ENCODE data around the gene PPARA.

The PPARA gene

DNA sequence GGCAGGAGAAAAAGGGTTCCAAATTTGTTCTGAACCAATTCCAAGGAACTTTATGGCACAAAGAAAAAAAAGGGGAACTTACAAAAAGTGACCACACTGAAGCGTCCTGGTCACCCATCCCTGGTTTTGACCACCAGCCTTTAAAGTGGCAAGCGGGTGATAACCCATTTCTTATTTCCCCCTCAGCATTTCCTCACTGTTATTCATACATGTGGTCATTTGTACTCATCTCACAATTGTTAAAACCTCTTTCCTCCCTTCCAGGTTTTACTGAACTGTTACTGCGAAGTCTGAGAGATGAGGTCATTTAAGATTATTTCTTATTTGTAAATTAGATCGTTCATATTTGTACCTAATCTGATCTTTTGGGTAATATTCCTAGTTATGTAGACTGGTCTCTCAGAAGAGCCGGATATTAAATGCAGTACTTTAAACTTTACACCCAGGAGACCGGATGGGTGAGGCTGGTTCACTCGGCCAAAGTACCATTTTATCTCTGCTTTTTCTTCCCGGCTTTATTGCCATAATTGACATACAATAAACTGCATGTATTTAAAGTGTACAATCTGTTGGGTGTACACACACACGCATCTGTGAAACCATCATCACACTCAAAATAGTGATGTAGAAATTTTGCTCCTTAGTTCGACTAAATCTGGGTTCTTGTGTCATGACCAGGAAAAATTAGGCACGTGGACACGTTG is 52.7 kb downstream of the PPARA start:
- no peak for DNase-seq (ENCODE audit: low read depth in 1 of 2, low spot score in 1 of 2)

DNA sequence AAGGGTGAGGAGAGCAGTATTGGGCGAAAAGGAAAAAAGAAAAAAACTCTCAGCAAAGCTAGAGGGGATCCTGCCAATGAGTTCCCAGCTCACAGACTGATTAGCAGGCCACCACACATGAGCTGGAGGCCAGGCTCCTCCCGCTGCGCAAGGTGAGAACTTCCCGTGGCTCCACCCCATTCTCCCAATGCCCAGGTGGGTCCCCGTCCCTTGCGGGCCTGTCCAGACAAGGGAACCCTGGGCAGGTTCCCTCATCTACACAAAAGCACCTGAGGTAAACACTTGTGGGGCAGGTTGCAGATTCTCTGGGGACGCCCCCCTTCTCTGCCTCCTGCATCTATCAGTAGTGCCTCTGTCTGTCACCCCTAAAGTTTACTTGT is 53.3 kb downstream of the PPARA start:
- DNase-seq (ENCODE audit: low read depth in 1 of 2, low spot score in 1 of 2), result no peak

DNA sequence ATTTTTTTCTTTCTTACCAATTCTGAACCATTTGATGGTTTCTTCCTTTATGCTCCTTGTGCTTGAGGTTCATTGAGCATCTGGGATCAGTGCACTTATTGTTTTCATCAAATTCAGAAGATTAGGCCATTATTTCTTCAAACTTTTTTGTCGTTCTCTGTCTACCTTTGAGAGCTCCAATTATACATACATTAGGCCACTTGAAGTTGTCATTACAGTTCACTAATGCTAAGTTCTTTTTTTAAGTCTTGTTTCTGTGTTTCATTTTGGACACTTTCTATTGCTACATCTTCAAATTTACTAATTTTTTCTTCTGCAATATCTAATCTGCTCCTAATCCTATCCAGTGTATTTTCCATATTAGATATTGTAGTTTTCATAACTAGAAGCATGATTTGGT is 58.9 kb downstream of the PPARA start:
- no peak for DNase-seq (ENCODE audit: low read depth in 1 of 2, low spot score in 1 of 2)

DNA sequence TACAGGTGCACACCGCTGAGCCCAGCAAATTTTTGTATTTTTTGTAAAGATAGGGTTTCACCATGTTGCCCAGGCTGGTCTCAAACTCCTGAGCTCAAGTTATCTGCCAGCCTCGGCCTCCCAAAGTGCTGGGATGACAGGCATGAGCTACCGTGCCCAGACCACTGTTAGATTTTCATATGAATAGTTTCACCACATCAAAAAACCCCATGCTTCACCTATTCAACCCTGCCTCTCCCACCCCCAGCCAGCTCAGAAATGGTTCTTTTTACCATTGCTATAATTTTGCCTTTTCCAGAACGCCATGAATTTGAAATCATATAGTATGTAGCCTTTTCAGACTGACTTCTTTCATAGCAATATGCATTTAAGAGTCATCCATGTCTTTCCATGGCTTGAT is 61.9 kb downstream of the PPARA start:
- no peak for DNase-seq (ENCODE audit: low read depth in 1 of 2, low spot score in 1 of 2)

DNA sequence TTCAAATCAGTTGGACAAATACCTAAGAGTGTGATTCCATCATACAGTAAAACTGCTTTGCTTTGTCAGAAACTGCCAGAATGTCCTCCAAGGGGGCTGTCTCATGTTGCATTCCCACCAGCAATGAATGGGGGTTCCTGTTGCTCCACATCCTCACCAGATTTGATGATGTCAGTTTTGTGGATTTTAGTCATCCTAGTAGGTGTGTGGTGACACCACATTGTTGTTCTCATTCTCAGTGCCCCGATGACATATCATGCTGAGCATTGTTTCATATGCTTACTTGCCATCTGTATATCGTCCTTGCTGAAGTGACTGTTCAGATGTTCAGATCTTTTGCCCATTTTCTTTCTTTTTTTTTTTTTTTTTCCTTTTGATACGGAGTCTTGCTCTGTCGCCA is 62.7 kb downstream of the PPARA start:
- DNase-seq (ENCODE audit: low read depth in 1 of 2, low spot score in 1 of 2), result no peak

DNA sequence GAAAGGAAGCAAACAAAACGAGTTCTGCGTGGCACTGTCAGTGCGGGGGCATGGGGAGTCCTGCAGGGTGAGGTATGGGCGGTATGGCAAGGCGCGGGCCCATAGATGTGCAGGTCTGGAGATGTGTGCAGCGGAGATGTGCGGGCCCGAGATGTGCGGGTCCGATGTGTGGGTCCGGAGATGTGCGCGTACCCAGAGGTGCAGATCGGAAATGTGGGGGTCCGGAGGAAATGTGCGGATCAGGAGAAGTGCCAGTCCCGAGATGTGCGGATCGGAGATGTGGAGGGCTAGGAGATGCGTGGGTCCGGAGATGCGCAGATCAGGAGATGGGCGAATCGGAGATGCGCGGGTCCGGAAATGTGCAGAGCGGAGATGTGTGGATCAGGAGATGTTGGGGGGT is 63.8 kb downstream of the PPARA start:
- DNase-seq (ENCODE audit: low read depth in 1 of 2, low spot score in 1 of 2), result no peak

DNA sequence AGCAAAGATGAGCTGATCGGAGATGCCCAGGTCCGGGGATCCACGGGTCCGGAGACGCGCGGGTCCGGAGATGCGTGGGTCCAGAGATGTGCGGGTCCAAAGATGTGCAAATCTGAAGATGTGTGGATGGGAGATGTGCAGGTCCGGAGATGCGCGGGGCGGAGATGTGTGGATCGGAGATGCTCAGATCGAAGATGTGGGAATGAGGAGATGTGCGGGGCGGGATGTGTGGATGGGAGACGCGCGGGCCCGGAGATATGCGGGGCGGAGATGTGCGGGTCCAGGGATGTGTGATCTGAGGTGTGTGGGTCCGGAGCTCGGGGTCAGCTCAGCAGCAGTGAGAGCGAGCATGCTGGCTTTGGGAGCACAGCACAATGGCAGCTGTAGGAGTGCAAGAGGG is 64.3 kb downstream of the PPARA start:
- no peak for DNase-seq (ENCODE audit: low read depth in 1 of 2, low spot score in 1 of 2)

DNA sequence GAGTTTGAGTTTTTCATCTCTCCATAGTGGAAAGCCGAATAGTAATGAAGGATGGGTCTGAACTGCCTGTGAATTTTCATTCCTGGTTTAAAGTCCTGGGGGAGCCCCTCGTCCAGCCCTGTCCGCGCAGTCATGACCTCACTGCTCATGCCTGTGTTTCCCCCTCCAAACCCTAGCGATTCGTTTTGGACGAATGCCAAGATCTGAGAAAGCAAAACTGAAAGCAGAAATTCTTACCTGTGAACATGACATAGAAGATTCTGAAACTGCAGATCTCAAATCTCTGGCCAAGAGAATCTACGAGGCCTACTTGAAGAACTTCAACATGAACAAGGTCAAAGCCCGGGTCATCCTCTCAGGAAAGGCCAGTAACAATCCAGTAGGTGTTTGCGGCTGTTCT is 69.3 kb downstream of the PPARA start:
- no peak for DNase-seq (ENCODE audit: low read depth in 1 of 2, low spot score in 1 of 2)

DNA sequence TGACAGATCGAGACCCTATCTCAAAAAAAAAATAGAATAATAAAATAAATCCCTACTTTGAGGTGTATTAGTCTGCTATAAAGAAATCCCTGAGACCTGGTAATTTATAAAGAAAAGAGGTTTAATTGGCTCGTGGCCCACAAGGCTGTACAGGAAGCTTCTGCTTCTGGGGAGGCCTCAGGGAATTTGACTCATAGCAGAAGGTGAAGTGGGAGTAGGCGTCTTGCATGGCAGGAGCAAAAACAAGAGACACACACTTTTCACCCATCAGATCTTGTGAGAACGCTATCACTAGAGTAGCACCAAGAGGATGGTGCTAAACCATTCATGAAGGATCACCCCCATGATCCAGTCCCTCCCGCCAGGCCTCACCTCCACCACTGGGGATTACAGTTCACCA is 70.6 kb downstream of the PPARA start:
- no peak for DNase-seq (ENCODE audit: low read depth in 1 of 2, low spot score in 1 of 2)

DNA sequence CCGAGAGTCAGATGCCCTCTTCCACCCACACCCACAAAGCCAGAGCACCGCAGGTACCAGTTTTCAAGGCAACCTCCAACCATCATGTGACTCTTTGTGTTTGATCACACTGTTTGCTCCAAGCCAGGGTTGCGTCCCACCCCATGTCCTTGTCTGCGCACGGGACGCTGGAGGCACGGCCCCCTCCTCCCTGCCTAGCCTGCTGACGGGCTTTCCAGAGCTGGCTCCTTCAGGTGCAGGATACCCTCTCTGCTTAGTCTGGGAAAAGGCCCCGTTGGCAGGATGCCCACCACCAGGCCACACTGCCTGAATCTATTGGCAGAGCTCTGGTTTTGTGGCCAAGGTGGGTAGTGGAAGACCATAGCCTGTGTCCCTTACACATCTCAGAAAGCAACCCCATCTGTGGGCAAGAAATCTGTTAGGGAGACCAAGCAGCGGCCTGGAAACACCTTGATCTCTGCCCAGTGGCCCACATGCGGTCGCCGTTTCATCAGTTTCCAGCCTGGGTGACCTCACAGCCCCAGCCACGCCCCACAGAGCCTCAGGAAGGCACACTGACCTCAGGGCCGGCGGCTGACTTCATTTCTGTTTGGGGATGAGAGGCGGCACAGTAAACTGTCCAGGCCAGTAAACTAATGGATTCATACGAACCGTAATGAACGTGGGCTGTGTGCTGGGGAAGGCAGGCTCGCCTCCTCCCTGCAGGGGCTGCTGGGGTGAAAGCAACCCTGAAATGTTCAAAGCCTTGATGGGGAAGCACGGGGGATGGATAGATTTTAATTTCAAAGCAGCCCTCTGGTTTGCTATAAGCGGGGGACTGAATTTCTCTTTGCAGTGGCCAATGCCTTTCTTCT is 73.9 kb downstream of the PPARA start:
- no peak for DNase-seq (ENCODE audit: low read depth in 1 of 2, low spot score in 1 of 2)

DNA sequence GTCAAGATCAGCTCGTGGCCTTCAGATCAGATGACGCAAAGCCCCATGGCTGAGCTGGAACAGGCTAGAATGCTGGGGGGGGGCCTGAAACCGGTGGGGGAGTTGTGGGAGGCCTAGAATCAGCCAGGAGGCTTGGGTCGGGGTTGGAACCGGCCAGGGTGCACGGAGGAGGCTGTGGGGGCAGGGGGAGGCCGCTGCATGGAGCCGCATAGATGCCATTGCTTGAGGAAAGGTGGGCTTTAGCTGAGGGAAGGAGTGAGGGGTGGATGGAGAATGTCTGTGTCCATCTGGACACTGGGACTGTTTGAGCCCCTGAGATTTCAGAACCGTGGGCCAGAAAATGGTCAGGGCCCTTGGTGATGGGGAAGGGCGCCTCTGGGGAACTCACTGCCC is 74.6 kb downstream of the PPARA start:
- DNase-seq (ENCODE audit: low read depth in 1 of 2, low spot score in 1 of 2), result no peak

DNA sequence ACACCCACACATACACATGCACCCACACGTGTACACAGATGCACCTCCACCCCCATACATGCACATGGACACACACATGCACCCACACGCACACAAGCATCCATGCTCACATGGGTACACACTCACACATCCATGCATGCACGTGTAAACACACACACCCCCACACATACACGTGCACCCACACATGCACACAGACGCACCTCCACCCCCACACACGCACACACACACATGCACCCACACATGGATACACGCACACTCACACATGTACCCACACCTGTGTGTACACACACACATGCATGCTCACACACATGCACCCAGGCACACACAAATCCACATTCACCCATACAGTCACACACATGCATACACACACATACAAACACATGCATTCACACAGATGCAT is 75.3 kb downstream of the PPARA start:
- DNase-seq (ENCODE audit: low read depth in 1 of 2, low spot score in 1 of 2), result no peak

DNA sequence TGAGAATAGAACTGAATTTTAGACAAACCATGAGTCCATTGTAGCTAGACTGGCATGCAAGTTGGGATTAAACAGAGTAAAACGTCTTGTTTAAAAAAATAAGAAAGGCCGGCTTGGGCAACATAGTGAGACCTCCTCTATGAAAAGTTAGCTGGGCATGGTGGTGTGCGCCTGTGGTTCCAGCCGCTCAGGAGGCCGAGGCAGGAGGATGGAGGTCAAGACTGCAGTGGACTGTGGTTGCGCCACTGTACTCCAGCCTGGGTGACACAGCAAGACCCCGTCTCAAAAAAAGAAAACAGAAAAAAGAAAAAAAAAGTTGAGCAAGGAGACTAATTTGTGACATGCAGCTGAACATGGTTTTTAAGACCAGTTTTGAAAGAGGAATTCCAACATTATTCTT is 76.3 kb downstream of the PPARA start:
- no peak for DNase-seq (ENCODE audit: low read depth in 1 of 2, low spot score in 1 of 2)

DNA sequence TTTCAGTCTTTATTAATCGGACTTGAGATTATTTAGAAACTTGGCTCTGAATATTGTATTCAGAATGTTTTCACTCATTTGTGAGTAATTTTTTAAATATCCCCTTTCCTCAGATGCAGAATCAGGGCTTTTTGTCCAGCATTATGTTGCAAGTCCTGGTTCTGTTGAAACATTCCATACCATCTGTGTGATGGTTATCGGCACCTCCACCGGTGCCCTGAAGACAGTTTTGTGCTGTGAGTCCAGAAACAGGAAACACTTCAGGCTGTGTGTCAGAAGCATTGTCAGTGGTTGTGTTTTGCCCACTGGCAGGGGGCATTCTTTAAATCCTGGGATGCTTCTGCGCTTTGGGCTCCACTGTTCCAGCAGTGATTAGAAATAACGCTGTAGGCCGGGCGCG is 79.4 kb downstream of the PPARA start:
- no peak for DNase-seq (ENCODE audit: low read depth in 1 of 2, low spot score in 1 of 2)

DNA sequence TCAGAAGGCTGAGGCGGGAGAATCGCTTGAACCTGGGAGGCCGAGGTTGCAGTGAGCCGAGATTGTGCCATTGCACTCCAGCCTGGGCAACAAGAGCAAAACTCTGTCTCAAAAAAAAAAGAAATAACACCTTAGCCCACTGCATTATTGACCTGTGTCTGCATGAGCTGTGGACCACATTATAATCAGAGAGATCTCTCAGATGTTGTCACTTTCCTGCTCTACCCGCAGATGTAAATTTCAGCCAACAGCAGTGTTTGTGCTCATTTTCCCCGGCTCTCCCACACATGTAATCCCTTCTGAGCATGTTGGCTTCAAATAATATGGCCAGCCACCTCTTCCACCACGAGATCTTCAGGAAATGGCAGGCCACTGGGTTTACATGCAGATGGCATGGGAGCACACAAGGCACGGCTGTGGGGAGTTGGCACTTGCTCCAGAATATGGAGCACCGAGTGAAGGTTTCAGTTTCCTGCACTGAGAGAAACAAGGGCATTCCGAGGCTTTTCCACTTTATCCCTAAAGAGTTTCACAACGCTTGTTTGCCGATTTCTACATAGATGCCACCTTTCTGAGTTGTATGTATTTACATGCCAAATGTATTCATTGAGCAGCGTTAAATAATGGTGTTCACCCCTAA is 80.1 kb downstream of the PPARA start:
- no peak for DNase-seq (ENCODE audit: low read depth in 1 of 2, low spot score in 1 of 2)

DNA sequence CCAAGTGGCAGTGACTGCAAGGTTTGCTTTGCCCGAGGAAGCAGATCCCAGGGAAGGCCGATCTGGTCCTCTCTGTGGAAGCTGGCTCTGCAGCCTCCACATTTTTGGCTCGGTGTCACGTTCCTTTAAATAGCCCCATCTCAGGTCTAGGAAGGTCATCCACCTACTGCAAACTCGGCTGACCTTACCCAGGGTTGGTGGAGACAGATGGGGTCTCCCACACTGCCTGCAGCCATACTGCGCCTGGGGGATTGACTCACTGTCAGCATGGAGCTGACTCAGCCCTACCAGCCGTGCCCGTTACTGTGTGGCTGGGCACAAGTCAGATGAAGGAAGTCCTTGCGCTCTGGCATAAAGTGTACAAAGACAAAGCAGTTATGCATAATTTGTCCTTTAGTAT is 82.9 kb downstream of the PPARA start:
- no peak for DNase-seq (ENCODE audit: low read depth in 1 of 2, low spot score in 1 of 2)

DNA sequence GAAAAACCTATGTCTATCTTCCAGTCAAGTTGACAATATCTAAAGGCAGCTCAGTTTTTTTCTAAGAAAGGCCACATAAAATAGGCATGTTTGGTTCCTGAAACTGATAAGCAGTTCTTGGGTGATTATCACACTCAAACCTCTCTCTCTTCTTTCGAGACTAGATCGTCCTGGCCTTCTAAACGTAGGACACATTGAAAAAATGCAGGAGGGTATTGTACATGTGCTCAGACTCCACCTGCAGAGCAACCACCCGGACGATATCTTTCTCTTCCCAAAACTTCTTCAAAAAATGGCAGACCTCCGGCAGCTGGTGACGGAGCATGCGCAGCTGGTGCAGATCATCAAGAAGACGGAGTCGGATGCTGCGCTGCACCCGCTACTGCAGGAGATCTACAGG is 84.6 kb downstream of the PPARA start:
- no peak for DNase-seq (ENCODE audit: low read depth in 1 of 2, low spot score in 1 of 2)

DNA sequence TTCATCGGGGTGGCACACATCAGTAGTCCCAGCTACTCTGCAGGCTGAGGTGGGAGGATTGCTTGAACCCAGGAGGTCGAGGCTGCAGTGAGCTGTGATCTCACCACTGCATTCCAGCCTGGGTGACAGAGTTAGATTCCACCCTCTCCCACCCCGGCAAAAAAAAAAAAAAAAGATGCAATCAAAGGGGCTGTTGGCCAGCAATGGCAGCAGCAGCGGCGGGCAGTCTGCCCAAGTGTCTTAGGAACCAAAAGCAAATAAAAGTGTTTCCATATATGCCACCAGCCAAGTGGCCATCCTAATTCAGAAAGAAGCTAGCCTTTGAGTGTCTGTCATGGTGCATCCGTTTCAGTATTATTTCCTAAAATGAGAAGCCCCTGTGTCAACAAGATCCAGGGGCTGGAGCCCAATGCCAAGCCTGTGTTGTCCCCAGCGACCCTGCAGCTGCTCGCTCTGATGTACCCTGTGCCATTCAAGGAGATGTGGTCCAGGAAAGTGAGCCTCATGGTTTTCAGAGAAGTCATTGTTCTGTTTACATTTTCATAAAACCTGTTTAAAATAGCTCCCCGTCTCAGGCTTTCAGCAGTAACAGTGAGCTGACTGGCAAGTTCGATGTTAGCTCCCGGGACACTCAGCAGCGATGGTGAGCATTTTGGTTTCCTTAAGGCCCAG is 87.3 kb downstream of the PPARA start:
- no peak for DNase-seq (ENCODE audit: low read depth in 1 of 2, low spot score in 1 of 2)

DNA sequence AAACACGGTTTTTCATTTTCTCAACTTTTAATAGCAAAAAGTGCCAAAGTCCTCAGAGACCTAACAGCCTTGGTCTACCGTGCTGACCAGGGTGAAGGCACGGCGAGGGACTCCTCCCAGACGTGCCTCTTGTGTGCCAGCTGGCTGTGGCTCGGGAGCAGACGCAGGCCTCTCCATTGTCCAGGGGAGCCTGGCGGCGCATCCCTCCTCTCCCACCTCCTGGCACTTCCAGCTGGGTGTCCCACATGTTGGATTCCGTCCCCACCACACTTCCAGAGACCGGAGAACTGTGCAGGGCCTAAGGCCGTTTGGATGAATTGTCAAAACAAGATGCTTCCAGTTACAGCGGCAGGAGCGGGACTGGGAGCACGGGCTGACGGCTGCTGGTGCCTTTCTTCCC is 88.2 kb downstream of the PPARA start:
- DNase-seq (ENCODE audit: low read depth in 1 of 2, low spot score in 1 of 2), result no peak

DNA sequence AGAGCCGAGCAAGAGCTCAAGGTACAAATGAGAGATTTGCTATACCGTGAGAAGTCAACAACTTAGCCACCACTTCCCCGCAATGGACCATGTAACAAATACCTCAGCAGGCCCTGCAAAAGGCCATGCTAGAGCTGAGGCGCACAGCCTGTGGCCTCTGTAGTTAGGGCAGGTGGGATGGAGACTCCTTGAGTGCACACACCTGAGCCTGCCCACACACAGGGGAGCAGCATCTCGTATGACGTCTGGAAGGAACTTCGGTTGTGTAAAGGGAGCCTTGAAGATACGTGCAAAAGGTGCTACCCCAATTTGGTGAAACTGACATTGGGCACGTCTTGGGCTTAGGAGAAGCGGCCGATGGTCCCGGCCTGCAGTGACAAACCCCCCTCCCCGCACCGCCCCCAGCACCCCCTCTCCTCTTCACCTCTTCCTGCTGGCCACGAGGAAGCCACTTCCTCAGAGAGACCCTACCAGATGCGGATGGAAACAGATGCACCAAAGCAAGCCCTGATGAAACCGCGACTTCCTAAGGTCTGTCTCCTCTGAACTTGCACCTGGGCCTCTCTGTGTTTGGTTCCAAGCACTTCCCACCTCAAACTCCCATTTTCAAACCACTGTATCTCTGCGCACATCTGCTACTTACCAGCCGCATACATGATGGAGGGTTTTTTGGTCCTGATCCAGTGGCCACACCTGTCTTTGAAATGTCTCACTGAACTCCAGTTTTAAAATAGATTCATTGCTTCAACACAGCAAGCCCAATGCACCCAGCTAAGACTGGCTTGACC is 89.1 kb downstream of the PPARA start:
- no peak for DNase-seq (ENCODE audit: low read depth in 1 of 2, low spot score in 1 of 2)

DNA sequence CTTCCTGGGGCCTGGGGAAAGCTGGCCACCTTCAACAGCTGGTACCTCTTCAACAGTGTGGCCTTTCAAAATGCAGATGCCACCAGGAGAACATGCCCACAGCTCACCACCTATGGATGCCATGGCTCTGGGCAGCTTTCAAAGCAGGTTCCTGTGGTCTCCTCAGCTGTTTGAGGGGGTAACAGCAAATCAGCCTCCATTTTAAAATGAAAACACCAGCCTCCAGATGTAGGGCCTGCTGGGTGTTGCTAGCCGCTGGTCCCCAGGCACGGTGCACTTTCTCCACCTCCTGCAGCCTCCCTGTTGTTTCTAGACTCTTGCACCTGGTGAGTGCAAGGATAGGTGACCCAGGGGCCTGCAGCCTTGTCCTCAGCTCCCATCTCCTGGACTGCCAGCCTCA is 89.7 kb downstream of the PPARA start:
- no peak for DNase-seq (ENCODE audit: low read depth in 1 of 2, low spot score in 1 of 2)
